Heart left ventricle (tissue), 16 donors: Measurements from ENCODE around the gene MOV10. TPM values are rescaled to one million over a fixed set of nuclear protein-coding genes. Genes with fewer than 3 reads are reported as not detected.
"Not testable (repeated sequence)": the region's sequence is repeated elsewhere in the genome, so short reads cannot be mapped to it uniquely, and the experiment has no call there.

ENCODE experiments used
- ATAC-seq, 4 donors: fragments of 200-7000 bp; cut with Tn5 transposase; one replicate each; pipeline ENCODE4 v1.9.1; 2020 to 2022; ENCODE audit warnings: moderate library complexity in 4 of 4, mild to moderate bottlenecking in 3 of 4, moderate number of reproducible peaks in 1 of 4
- DNase-seq, 5 donors: peaks; one replicate each; pipeline ENCODE4 v3.0.0-alpha.2; 2020
- H3K27ac ChIP-seq, 12 donors: fragments of 200-600 bp; sonication (generic) in 4 of 12; one replicate each; pipeline versions ENCODE4 v1.5.0 to v1.8.0; 2016 to 2022; ENCODE audit warnings: mild to moderate bottlenecking in 2 of 12
- H3K27me3 ChIP-seq, 9 donors: fragments of 200-600 bp; sonication (generic) in 2 of 9; one replicate each; pipeline versions ENCODE4 v1.5.1 to v1.8.0; 2016 to 2022; ENCODE audit warnings: mild to moderate bottlenecking in 3 of 9
- H3K36me3 ChIP-seq, 9 donors: fragments of 200-600 bp; sonication (generic) in 2 of 9; one replicate each; pipeline versions ENCODE4 v1.5.0 to v1.8.0; 2018 to 2022; ENCODE audit warnings: mild to moderate bottlenecking in 2 of 9
- H3K4me1 ChIP-seq, 12 donors: fragments of 200-600 bp; sonication (generic) in 4 of 12; one replicate each; pipeline versions ENCODE4 v1.5.0 to v1.8.0; 2016 to 2022; ENCODE audit warnings: mild to moderate bottlenecking in 3 of 12
- H3K4me3 ChIP-seq, 12 donors: fragments of 200-600 bp; sonication (generic) in 4 of 12; one replicate each; pipeline versions ENCODE4 v1.5.0 to v1.8.0; 2017 to 2022; ENCODE audit warnings: mild to moderate bottlenecking in 9 of 12, moderate library complexity in 4 of 12
- H3K9me3 ChIP-seq, 12 donors: fragments of 200-600 bp; sonication (generic) in 4 of 12; one replicate each; pipeline versions ENCODE4 v1.5.0 to v1.8.0; 2016 to 2022; ENCODE audit warnings: mild to moderate bottlenecking in 1 of 12
- POLR2A ChIP-seq, 2 donors: fragments of 450-650 bp; IDR thresholded peaks; one replicate each; pipeline ENCODE4 v1.6.1; 2017; ENCODE audit warnings: antibody characterized with exemption in 2 of 2, mild to moderate bottlenecking in 2 of 2, moderate library complexity in 2 of 2
- WGBS, 4 donors: extraction: QIAGEN DNeasy Blood & Tissue Kit in 2 of 4; methylation state at CpG; one replicate each; pipeline versions ENCODE4 v1.1.5 to v1.1.7; 2013 to 2018; 5-methylcytosine and 5-hydroxymethylcytosine counted together
- intact Hi-C, 10 donors: fragments of 100-400 bp; cut with DNase I; formaldehyde crosslinking; loops; one replicate each; pipeline versions ENCODE4 v1.11.1 to v1.14.2; 2022
- polyA plus RNA-seq, 2 donors: library from polyadenylated mRNA; stranded (reverse); fragments of 200-250 nt; gene quantifications; one replicate each; pipeline ENCODE4 v1.2.3, GENCODE V29; 2013
- total RNA-seq, 9 donors: library from RNA; depleted of rRNA in 2 of 9; stranded (reverse); fragments of >200 nt in 2 of 9; fragmentation: NEBNext Ultra II Directional in 3 of 9; extraction: Animal tissue kit (Norgen Biotek cat#: 25700) in 3 of 9; gene quantifications; one replicate each; pipeline versions ENCODE4 v1.1.0 to v1.2.4, GENCODE V29; 2016 to 2023
- TF ChIP-seq, protein P1 (sequence below), 12 donors: fragments of 200-600 bp; sonication (generic) in 4 of 12; IDR thresholded peaks; one replicate each; pipeline versions ENCODE4 v1.5.0 to v1.8.0; 2018 to 2022; ENCODE audit warnings: antibody characterized with exemption in 12 of 12, mild to moderate bottlenecking in 5 of 12
- donor health status: ischemic (EF 13 %, LVEDD 7.1; RV severe dilation, severe dysfunction).
- donor health status: healthy with polysubstance abuse.
- donor health status: DM: no; HTN: yes; CAD: no.
- donor health status: DM: no; HTN: no; CAD: no.
- donor health status: ischemic (EF 25% LVEDD 6.9; RV normal size, moderate dysfunction).
- donor health status: ischemic (EF 25% LVEDD 5.7; RV mildly dilated, moderate dysfunction).
- donor health status: healthy.
- donor health status: DM: yes; HTN: yes; CAD: no.
- donor health status: ischemic (EF 35%, LVEDD 5.7; RV mildly dilated, moderate dysfunction).
- donor health status: nonischemic (EF 11% LVEDD 7.7; RV severe dilation, severe dysfunction).
- donor health status: DM: yes; HTN: yes; CAD: no.
- donor health status: PGD.
- donor health status: ischemic (EF 29% LVEDD 5.4; RV normal size, mild dysfunction).
- donor health status: nonischemic (EF 23%, LVEDD 6.1; RV moderate dilation, normal function).

Gene MOV10
- total and polyA plus RNA-seq, 11 donors, result 7.5 to 43.6 (median 13.3) TPM

DNA sequence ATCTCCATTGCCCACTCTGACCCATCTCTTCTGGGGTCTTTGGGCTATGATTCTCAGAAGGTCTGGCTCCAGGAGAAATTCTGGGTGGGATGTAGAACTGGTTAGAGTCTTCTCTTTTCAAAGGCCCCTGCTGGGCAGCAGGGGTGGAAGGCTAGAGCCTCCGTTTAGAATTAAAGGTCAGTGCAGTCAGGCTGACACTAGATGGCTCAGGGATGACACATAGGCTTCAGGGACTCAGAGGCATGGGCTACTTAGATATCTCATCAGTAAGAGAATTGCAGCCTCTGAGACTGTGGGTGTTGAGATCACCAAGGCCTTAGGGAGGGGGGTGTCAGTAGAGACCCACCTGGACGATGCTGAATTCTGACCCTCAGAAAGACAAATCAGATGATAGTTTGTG is 53.3 kb downstream of the MOV10 start:
- H3K4me3 ChIP-seq, result no peak overlapping the region
- WGBS, 4 donors, result 51 to 80% (median 72%) methylated on average over 2 of the region's 2 CpGs
- peaks cover 0 to 4% (median 1%) of the 10 kb centered on the region in 12 donors for H3K4me1 ChIP-seq
- intact Hi-C loops, result loop anchor here in 2 of 10 donors (5.0 to 10.0 kb wide), 2 partner anchors 137 to 325 kb away; no protein-coding TSS in a partner anchor
- H3K36me3 ChIP-seq, result no peaks in the 10 kb centered on the region
- H3K9me3 ChIP-seq, result no peaks in the 10 kb centered on the region
- no peak overlapping the region for H3K27ac ChIP-seq
- TF ChIP-seq POLR2A (IDR thresholded peaks at IDR 0.05), result no peak
- TF ChIP-seq, protein P1, sequence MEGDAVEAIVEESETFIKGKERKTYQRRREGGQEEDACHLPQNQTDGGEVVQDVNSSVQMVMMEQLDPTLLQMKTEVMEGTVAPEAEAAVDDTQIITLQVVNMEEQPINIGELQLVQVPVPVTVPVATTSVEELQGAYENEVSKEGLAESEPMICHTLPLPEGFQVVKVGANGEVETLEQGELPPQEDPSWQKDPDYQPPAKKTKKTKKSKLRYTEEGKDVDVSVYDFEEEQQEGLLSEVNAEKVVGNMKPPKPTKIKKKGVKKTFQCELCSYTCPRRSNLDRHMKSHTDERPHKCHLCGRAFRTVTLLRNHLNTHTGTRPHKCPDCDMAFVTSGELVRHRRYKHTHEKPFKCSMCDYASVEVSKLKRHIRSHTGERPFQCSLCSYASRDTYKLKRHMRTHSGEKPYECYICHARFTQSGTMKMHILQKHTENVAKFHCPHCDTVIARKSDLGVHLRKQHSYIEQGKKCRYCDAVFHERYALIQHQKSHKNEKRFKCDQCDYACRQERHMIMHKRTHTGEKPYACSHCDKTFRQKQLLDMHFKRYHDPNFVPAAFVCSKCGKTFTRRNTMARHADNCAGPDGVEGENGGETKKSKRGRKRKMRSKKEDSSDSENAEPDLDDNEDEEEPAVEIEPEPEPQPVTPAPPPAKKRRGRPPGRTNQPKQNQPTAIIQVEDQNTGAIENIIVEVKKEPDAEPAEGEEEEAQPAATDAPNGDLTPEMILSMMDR (IDR thresholded peaks at IDR 0.05), result no peak
- H3K27me3 ChIP-seq, result no peaks in the 10 kb centered on the region
- no peak for DNase-seq
- ATAC-seq, result no peak

DNA sequence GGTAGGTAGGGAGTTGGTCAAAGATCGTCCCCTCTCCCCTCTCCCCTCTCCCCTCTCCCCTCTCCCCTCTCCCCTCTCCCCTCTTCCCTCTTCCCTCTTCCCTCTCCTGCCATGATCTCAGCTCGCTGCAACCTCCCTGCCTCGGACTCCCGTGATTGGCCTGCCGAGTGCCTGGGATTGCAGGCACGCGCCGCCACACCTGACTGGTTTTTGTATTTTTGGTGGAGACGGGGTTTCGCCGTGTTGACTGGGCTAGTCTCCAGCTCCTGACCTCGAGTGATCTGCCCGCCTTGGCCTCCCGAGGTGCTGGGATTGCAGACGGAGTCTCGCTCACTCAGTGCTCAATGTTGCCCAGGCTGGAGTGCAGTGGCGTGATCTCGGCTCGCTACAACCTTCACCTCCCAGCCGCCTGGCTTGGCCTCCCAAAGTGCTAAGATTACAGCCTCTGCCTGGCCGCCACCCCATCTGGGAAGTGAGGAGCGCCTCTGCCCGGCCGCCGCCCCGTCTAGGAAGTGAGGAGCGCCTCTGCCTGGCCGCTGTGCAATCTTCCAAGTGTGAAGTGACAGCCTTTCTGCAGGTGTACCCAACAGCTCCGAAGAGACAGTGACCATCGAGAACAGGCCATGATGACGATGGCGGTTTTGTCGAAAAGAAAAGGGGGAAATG is 54.0 kb downstream of the MOV10 start:
- not testable (repeated sequence) for H3K36me3 ChIP-seq, H3K27me3 ChIP-seq, H3K9me3 ChIP-seq, ATAC-seq, DNase-seq, H3K4me3 ChIP-seq, H3K27ac ChIP-seq, H3K4me1 ChIP-seq
- WGBS, 4 donors, result 93 to 95% (median 94%) methylated on average over 33 of the region's 33 CpGs
- intact Hi-C loops, result loop anchor here in 2 of 10 donors (5.0 to 10.0 kb wide), 2 partner anchors 136 to 324 kb away; no protein-coding TSS in a partner anchor

DNA sequence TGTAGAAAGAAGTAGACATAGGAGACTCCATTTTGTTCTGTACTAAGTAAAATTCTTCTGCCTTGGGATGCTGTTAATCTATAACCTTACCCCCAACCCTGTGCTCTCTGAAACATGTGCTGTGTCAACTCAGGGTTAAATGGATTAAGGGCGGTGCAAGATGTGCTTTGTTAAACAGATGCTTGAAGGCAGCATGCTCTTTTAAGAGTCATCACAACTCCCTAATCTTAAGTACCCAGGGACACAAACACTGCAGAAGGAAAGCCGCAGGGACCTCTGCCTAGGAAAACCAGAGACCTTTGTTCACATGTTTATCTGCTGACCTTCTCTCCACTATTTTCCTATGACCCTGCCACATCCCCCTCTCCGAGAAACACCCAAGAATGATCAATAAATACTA is 54.6 kb downstream of the MOV10 start:
- not testable (repeated sequence) for H3K27ac ChIP-seq, H3K4me1 ChIP-seq, ATAC-seq, H3K9me3 ChIP-seq, H3K36me3 ChIP-seq, DNase-seq, H3K4me3 ChIP-seq, H3K27me3 ChIP-seq
- intact Hi-C loops, result loop anchor here in 2 of 10 donors (5.0 to 10.0 kb wide), 2 partner anchors 136 to 323 kb away; no protein-coding TSS in a partner anchor
- WGBS, 4 donors, result 73 to 78% (median 73%) methylated on average over 3 of the region's 3 CpGs

DNA sequence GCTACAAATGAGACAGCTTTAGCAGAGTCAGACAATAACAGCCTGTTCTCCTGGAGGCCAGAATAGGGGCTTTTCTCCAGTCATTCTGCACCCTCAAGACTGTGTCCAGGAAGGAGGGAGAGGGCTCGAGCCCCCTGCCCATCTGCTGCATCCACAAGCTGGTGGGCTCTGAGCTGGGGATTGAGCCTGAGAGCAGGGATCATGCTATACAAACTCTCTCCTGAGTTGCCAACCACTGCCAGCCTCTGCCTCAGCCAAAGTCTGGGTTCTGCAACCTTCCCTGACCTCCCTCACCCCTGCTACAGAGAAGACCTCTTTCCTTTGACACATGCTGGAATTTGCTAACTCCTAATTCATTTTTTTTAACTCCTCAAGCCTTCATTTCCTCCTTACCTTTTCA is 55.5 kb downstream of the MOV10 start:
- H3K36me3 ChIP-seq, result no peaks in the 10 kb centered on the region
- no peak for DNase-seq
- H3K27ac ChIP-seq, result no peak overlapping the region
- H3K27me3 ChIP-seq, result peaks cover 0 to 9% (median 0%) of the 10 kb centered on the region in 9 donors
- no peak overlapping the region for H3K4me3 ChIP-seq
- ATAC-seq, result no peak
- no peaks in the 10 kb centered on the region for H3K9me3 ChIP-seq
- intact Hi-C loops, result loop anchor here in 3 of 10 donors (5.0 to 10.0 kb wide), 3 partner anchors 57 to 322 kb away; no protein-coding TSS in a partner anchor
- H3K4me1 ChIP-seq, result no peaks in the 10 kb centered on the region
- 75 to 82% (median 75%) methylated on average over 1 of the region's 1 CpG for WGBS, 4 donors
- TF ChIP-seq, protein P1 (IDR thresholded peaks at IDR 0.05), result no peak
- TF ChIP-seq POLR2A (IDR thresholded peaks at IDR 0.05), result no peak

DNA sequence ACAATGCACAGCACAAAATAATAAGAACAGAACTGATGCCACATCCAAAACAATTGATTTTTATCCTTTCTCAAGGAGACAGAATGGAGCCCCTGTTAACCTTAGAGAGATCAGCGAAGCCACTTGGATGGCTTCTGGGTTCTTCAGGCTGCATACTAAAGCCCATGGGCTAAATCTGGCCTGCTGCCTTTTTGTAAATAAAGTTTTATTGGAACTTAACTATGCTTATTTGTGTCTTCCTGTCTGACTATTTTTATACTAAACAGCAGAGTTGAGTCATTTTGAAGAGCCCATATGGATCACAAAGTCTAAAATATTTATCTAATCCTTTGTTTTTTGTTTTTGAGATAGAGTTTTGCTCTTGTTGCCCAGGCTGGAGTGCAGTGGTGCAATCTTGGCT is 57.0 kb downstream of the MOV10 start:
- WGBS, 4 donors, result 84 to 98% (median 94%) methylated on average over 1 of the region's 1 CpG
- TF ChIP-seq POLR2A (IDR thresholded peaks at IDR 0.05), result no peak
- TF ChIP-seq, protein P1 (IDR thresholded peaks at IDR 0.05), result no peak

More for the DNA sequence above, 57.0 kb downstream of the MOV10 start:
- Histone ChIP-seq H3K27ac (no peak overlapping the region), H3K4me3 (no peak overlapping the region), H3K27me3 (peaks cover 0 to 9% (median 0%) of the 10 kb centered on the region in 9 donors), H3K36me3 (no peaks in the 10 kb centered on the region), H3K4me1 (no peaks in the 10 kb centered on the region), H3K9me3 (no peaks in the 10 kb centered on the region)
- ATAC-seq (no peak), DNase-seq (no peak)
- intact Hi-C loops, result loop anchor here in 1 of 10 donors (5.0 kb wide), 1 partner anchor 56 kb away; no protein-coding TSS in a partner anchor
